ENCODE data around the gene TMPRSS4.
"Not testable (repeated sequence)": the region's sequence is repeated elsewhere in the genome, so short reads cannot be mapped to it uniquely, and the experiment has no call there.

TMPRSS4 gene

DNA sequence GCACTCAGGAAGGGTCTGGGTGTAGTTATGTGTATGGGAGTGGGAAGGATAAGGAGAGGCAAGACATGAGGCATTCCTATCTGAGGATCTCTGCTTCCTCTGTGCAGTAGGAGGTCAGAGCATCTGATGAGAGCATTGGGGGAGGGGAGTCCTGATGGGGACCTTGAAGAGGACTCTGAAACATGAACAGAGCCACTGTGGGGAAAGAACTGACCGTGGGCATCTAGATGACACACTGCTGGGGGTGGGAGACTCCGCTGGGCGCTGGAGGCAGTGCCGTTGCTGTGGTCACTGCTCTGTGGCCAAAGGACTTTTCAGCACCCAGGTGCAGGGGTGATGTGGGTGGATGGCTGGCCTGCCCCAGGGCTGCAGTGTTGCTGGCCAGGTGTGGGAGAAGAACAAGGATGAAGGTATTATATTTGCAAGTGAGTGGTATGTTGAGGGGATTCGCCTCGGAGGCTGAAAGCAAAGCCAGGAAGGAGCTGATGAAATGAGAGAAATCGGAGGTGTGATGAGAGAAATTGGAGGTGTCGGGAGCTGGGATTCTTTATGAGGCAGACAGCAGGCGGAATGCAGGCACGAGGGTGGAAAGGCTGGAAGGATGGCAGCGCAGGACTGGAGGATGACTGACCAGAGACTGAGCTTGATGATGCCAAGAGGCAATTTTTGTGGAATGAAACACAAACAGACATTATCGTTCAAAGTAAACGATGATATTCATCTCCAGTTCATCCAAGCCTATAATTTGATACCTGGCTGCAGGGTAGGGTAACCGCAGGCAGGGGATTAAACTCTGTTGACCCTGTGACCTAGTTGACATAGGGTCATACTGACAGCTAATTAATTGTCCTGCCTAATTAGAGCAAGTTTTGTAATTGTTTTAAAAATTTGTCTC is 19.4 kb upstream of the TMPRSS4 start:
- DNase-seq: no peak

GRCh38 chr11:118058311-118059245 is 18.3 kb upstream of the TMPRSS4 start:
- DNase-seq: no peak

GRCh38 chr11:118059246-118059940 is 17.5 kb upstream of the TMPRSS4 start:
- no peak for DNase-seq

GRCh38 chr11:118060081-118060661 is 16.7 kb upstream of the TMPRSS4 start:
- no peak for DNase-seq

DNA sequence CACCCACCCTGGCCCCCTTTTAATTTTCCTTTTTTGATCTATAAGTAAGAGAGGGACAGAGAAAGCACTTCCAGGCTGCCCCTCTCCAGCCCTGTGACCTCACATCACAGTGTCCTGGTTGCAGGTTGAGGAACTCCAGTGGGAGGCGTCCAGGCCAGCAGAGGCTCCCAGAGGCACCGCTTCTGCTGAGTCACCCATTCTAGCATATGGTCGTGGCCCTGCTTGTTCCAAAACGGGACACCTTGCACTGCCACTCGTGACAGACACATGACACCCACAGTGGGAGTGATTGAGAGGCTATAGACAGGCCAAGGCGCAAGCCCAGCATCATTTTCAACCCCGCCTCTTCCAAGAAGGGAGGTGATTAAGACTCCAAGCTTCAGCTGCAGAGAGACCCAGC is 16.0 kb upstream of the TMPRSS4 start:
- no peak for DNase-seq

DNA sequence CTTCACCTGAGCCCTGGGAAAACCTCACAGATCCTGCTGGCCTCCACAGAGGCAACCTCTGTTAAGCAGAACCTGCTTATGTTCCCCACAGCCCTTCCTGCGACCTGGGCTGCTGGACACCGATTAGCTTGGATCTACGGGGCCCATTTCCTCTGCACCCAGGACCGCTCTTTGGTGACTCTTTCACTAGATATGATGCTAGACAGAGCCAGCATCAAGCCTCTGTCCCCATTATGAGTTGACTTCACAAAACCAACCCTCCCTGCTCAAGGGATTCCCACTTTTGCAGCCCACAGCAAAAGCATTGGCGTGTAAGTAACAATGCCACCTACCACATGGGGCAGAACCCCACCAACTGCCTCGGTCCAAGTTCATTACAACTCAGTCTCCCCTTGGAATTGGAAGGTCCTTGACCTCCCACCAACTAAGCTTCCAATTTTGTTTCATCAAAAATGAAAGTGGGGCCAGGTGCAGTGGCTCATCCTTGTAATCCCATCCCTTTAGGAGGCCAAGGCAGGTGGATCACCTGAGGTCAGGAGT is 15.2 kb upstream of the TMPRSS4 start:
- DNase-seq: no peak

DNA sequence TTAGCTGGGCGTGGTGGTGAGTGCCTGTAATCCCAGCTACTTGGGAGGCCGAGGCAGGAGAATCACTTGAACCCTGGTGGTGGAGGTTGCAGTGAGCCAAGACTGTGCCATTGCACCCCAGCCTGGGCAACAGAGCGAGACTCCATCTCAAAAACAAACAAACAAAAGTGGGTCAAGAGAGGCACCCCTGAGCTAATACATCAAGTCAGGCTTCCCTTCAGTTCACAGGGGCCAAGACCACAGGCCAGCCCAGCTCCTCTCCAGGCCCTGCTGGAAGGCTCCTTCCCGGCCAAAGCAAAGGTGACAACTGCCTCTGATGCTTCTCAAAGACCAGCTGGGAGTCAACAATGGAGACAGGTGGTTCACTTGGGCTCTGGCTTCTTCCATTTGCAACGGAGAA is 14.7 kb upstream of the TMPRSS4 start:
- DNase-seq: not testable (repeated sequence)

DNA sequence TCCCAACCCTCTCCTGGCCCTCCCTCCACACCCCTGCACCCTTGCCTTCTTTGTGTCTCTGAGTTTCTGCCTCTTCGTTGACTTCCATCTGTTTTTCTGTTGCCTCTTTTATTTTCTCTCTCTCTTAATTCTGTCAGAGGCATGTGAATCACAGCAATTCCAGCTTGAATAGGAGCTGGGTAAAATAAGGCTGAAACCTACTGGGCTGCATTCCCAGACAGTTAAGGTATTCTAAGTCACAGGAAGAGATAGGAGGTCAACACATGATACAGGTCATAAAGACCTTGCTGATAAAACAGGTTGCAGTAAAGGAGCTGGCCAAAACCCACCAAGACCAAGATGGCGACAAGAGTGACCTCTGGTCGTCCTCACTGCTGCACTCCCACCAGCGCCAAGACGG is 14.2 kb upstream of the TMPRSS4 start:
- DNase-seq: not testable (repeated sequence)

GRCh38 chr11:118064956-118065355 is 11.9 kb upstream of the TMPRSS4 start:
- DNase-seq: no peak

GRCh38 chr11:118065384-118065783 is 11.5 kb upstream of the TMPRSS4 start:
- DNase-seq: no peak

GRCh38 chr11:118067006-118067405 is 9.9 kb upstream of the TMPRSS4 start:
- no peak for DNase-seq

DNA sequence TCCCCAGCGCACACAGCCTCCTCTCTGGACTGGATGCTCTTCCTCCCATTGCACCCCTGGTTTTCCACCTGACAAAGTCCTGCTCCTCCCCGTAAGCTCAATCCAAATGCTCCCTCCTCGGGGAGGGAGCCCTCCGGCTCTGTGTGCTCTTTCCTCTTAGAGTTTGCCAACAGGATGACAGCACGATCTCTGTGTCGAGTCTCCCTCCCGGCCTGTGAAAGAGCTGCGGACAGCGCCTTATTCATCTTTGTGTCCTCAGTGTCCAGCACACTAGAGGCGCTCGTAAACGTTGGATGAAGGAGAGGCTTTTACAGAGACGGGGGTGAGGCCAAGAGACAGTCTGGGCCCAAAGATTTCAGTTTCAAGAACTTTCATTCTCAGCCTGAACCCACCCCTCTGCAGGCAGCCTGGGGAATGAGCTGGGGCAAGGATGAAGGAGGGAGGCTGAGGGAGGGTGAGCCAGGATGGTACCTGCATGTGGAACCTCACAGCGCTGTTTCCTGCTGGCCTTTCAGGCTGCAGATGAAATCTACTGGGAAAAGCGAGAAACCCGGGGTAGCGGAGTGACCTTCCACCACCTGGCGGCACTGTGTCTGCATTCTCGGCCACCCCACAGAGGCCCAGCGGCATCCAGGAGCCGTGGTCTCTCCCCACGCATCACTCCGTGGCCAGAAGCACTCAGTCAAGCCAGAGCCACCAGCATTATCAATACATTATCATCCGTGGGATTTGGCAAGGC is 8.5 kb upstream of the TMPRSS4 start:
- DNase-seq: no peak

DNA sequence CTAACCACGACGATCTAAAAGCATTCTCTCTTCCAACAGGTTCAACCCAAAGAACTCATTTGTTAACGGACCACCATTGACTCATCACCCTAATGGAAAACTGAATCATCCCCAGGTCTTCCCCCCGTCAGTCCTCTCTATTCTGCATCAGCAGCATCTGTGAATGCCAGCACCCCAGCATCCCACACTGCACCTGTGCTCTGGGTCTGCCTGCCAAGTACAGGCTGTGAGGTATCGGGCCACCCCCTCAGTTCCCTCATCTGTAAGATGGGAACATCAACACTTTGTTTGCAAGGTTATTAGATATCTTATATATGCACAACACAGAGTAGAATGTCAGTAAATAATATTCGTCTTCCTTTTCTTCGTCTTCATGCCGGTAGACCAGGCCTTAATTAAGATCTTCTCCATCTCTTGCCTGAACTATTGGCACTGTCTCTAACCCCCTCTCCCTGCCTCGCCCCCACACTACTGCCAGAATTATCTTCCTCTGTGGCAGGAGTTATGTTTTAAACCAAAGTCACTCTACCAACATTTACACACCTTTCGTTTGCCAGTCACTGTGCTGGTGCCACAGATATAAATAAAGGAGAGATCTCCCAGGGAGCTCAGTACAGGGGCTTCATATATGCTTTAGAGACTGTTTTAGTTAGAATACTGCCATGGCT is 7.8 kb upstream of the TMPRSS4 start:
- DNase-seq: no peak

- no peak for DNase-seq
Observed at GRCh38 chr11:118071416-118072030, 5.4 kb upstream of the TMPRSS4 start.

- no peak for DNase-seq
Observed at GRCh38 chr11:118073554-118073953, 3.3 kb upstream of the TMPRSS4 start.

DNA sequence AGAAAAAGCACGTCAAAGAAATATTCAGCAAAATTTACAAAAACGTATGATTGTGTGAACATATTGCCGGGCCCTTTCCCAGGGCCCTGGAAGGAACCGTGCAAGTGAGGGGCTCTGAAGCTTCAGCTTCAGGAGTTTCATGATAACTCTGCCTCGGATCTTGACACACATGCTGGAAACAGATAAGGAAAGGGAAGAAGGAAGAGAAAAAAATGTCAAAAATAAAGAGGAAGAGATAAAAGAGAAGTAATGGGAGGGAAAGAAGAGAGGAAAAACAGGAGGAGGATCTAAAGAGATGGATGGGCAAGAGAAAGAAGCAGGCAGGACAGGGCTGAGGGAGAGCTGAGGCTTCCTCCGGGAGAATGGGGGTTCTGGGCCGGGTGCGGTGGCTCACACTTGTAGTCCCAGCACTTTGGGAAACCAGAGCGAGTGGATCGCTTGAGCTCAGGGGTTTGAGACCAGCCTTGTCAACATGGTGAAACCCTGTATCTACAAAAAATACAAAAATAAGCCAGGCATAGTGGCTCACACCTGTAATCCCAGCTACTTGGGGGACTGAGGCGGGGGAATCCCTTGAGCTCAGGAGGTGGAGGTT is 2.7 kb upstream of the TMPRSS4 start:
- no peak for DNase-seq

DNA sequence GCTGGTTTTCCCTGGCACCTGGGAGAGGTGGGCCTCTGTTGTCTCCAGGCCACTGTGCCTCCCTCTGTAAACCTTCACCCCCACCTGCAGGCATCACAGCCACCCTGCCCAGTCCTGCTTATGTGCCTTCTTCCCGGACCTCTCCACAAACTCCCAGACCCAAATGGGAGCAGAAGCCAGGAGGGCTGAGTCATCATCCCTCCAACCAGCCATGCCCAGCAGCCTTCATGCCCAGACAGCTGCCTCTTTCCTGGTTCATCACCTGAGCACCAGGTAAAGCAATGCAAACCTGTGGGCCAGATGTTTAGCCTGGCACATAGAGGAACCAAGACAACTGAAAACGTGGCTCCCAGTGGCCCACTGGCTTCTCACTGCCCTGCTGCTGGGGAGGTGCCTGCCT is 2.1 kb upstream of the TMPRSS4 start:
- no peak for DNase-seq

DNA sequence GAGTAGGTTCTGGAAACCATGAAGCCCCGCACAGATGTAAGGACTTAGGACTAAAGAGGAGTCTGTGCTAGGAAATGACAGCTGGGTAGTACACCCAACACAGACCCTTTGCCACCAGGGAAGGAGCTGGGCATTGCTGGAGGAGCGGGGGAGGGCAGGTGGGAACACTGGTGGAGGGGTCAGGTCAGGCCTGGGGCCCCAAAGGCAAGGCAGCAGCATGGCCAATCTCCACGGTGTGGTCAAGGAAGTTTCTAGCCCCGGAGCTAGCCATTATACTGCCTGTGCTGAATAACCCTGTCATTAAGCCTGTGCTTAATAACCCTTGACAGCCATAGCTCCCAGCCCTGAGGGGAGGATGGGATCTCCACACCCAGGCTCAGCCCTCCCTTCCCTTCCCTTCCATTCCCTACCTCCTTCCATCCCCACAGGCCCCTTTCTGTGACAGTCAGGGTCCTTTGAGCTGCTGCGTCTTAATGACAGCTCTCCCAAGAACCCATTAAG is 2.1 kb downstream of the TMPRSS4 start:
- no peak for DNase-seq

GRCh38 chr11:118079491-118079890 is 2.6 kb downstream of the TMPRSS4 start:
- DNase-seq: no peak

DNA sequence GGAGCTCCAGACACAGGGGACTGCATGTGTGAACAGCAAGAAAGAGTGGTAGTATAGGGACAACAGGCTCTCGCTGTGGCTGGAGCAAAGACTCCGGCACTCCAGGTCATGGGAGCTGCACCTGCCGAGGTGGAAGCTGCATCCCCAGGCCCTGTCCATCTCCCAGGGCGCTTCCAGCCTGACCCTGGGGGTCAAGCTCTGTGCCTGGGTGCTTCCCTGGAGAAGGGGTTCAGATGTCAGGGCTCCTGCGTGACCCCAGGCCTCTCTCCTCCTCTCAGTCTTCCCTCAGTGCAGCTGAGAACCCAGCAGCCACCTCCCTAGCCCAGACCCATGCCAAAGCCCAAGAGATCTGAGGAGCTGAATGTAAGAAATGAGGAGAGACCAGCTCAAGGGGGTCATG is 3.4 kb downstream of the TMPRSS4 start:
- no peak for DNase-seq
